ENCODE results near the gene RFX1.

DNA sequence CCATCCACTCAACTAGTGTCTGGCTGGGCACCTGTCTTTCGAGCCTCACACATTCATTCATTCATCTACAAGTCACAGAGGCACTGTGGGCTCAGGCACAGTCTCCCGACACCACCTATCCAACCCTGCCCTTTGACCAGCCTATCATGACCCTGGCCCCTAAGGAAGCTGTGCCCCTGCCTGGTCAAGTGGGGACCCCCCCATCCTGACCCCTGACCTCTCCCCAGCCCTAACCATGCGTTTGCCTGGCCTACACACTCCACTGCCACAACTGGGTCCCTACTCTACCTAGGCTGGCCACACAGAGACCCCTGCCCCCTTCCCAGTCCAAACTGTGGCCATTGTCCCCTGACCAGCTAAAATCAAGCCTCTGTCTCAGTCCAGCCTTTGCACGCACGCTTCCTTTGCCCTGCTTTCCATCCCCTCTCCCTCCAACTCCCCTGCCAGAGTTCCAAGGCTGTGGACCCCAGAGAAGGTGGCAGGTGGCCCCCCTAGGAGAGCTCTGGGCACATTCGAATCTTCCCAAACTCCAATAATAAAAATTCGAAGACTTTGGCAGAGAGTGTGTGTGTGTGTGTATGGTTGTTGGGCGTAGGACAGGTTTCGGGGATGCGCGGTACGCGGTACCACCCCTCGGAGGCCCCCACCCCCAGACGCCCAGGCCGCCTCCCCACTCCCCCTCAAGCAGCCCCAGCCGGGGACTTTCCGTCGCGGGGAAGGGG lies 25.0 kb upstream of the RFX1 start:
- TF ChIP-seq EZH2 (IDR thresholded peaks at IDR 0.05; ENCODE audit: insufficient read depth, poor library complexity, severe bottlenecking): no peak
- no peak for TF ChIP-seq EZH2phosphoT487 (IDR thresholded peaks at IDR 0.05; ENCODE audit: insufficient read depth, low read depth)

Measured in GM23248 (cell line).